NCI-H2171 (cell line): Measurements from ENCODE around the gene TAOK3.
A peak's percentile ranks its signal among the peaks of the same experiment; 100 is the strongest.

ENCODE experiments used
- DNase-seq: peaks from one replicate; lab custom pipeline; 2025; lab: John Stamatoyannopoulos, UW

The TAOK3 gene

DNA sequence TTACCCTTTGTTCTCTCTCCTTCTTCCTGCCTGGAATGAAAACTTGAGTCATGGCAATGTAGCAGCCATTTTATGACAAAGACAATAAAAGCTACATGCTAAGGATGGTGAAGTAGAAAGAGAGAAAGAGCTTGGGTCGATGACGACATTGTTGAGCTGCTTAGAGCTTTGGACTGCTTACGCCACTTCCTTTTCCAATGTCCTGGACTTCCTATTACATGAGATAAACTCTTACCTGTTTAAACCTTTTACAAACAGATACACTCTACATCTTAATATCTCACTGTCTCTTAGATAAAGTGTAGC lies 166.6 kb downstream of the TAOK3 start:
- DNase-seq: no peak

- DNase-seq: no peak
Observed at GRCh38 chr12:118193958-118194357, 178.7 kb downstream of the TAOK3 start.

DNA sequence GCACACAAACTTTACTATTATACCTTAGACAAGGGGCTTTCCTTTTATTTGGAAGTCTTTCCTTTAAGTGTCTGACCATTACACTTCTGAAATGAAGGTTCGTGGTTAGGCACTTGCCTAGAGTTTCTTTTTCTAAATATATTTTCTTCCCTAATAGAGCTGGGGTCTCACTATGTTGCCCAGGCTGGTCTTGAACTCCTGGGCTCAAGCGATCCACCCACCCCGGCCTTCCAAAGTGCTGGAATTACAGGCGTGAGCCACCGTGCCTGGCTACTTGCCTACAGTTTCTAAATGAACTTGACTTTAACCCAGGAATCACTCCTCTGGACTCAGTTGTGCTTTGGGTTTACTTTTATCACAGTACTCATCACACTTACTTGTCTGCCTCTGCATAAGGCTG lies 179.2 kb downstream of the TAOK3 start:
- no peak for DNase-seq

DNA sequence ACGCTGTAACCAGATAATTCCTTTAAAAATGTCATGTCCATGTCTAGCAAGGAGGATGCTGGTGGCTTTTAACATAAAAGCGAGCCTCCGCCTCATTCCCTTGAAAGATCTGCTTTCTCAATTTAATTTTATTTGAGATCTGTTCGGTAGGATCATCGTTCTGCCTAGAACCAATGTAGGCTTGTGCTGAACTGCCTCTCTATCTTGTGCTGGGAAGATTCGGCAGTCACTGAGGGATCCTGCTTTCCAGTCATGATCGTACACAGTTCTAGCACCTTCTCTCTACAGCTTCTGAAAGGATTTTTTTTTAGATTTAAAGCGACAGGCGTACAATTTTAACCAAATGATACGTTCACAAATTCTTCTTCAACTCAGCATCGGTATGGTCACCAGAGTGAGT lies 182.4 kb downstream of the TAOK3 start:
- DNase-seq: no peak

GRCh38 chr12:118189741-118190191 lies 182.9 kb downstream of the TAOK3 start:
- DNase-seq: peak; percentile 68

DNA sequence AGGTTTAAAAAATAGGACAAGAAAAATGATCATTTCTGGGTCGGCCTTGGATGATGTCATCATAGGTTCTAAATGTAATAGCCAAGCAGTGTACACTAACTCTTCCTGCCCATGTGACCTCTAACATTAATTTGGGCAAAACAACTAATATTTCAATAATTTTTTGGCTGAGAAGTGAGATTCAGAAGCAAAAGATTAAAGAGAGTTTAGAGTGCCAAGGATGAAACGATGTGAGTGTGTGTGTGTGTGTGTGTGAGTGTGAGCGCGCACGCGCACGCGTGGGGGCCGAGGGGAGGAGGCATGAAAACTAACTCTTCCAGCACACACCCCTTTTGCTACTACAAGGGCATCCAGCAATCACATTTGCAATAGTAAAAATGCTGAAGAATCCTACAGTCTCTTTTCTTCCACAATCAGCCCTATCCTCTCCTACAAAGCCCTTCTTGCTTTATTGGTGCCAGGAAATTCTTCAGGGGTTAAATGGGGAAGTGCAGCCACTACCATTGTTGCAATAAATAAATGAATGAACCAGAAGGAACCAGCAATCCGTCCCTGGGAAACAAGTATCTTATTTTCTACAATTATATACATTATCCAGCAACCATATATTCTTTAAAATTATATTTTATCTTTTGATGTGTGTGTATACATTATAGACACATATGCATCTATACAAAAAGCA lies 183.9 kb downstream of the TAOK3 start:
- DNase-seq: no peak

GRCh38 chr12:118187751-118188435 lies 184.8 kb downstream of the TAOK3 start:
- no peak for DNase-seq

GRCh38 chr12:118185602-118186397 lies 186.9 kb downstream of the TAOK3 start:
- DNase-seq: no peak

DNA sequence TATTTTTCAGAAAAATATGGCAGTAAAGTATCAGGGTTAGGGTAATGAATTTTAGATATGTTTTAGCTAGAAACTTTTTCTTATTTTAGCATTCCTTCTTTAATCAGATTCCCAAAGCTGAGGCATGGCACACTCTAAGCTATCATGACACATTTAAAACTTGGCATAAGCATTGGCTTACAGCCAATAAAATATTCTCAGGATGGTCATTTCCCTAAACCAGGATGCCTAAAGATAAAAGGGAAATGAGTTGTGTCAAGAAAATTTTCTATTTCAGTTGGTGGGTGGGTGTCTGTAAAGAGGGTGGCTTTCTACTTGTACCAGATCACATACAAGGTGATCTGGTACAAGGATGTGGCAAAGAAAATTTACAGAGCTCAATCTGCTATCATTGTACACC lies 189.0 kb downstream of the TAOK3 start:
- DNase-seq: no peak

DNA sequence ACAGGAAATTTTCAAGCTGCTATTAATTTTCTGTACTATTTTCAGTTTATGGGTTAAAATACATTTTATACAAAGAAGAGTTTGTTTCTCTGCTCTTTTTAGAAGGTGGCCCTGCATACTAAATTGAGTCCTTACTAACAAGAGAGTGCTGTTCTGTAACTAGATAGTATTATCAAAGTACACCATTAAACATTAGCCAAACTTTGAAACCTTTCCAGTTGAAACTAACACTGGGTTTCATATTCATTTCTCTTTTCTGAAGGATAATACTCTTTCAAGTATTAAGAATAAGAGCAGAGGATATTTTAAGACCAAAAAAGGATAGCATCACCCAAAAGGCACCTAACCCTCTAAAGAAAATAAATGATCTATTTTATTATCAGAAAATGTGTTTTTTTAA lies 189.6 kb downstream of the TAOK3 start:
- no peak for DNase-seq

DNA sequence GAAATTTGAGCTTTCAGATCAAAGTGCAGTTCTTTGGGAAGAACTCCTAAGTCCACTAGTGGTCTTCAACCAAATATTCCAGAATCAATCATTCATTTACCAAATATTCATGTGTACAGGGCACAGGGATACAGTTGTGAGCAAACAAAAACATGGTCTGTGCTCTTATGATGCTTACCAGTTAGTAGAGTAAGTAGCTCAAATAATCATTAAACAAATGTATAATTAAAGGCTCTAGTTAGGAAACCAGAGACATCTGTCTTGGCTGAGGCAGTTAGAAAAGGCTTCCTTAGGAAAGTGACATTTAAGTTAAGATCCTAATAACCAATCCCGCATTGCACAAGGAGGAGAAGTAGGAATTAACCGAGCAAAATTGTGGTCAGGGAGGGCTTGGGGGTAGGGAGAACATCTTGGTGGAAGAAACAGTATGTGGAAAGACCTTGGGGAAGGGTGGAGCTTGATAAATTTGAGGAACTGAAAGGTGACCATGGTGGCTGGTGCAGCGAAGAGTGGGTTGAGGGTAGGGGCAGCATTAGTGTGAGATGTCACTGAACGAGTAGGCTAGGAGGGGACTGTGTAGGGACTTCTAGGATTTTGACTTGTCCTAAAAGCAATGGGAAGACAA lies 196.8 kb downstream of the TAOK3 start:
- DNase-seq: no peak

DNA sequence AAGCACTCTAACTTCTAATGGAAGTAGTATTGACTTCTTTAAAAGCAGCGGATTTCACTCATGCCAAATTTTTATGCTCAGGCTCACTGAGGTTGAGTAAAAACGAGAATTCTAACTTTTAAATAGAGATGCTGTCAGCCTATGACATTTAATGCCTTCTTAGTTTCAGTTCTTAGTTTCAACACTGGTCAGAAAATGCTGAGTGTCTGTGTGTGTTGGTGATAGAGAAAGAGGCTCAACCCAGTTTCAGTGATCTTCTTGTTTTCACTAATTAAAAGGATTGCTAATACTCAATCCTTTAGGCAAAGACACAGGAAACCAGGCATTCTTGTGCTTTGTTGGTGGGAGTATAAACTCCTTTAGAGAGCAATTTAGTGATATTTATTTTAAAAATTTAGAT lies 205.8 kb downstream of the TAOK3 start:
- no peak for DNase-seq

DNA sequence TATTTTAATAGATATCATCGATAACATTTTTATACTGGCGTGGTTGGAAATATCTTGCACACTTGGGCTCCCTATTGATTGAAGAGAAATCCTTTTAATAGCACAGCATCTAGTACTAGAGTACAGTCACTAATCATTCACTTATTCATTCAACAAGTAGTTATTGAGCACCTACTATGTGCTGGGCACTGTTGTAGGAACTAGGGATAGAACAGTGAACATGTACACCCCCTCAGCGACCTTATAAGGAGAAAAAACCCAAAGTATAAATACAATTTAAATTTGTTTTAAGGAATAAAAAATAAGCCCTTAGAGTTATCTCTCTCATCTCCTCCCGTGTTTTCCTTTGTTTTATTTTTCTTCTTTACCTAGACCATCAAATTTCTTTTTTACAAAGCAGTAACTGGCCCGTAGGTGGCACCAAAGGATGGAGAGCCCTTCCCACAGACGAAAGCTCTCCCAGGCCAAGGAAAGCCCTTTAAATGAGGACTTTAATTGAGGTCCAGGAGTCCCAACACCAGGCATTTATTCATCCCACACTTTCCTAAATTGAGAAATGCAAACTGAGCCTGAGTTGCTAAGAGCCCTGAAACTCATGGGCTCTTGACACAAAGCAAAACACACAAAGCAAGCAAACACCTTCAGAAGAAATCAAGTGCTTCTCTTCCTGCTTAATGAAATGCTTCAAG lies 207.8 kb downstream of the TAOK3 start:
- DNase-seq: peak; percentile 9

GRCh38 chr12:118160536-118160935 lies 212.2 kb downstream of the TAOK3 start:
- DNase-seq: no peak

- DNase-seq: no peak
Observed at GRCh38 chr12:118151755-118152154, 221.0 kb downstream of the TAOK3 start.

- DNase-seq: no peak
Observed at GRCh38 chr12:118150625-118151024, 222.1 kb downstream of the TAOK3 start.

- DNase-seq: no peak
Observed at GRCh38 chr12:118148287-118148686, 224.4 kb downstream of the TAOK3 start.

DNA sequence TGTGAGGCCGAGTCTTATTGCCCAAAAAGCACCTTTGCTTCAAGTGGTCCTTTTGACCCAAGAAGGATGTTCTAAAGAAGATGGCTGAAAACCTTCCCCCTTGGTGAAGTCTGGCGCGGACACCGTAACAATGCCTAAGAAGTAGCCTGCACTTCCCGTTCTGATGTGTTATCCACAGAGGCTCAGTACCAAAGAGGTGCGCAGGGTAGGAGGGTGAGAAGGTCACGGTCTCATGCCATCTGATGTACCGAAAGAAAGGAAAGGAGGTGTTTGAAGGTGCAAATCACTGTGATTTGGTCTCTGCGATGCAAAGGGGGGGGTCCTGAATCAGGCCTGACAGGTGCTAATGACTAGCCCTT lies 226.9 kb downstream of the TAOK3 start:
- no peak for DNase-seq

GRCh38 chr12:118145113-118145797 lies 227.5 kb downstream of the TAOK3 start:
- peak; percentile 84 for DNase-seq

DNA sequence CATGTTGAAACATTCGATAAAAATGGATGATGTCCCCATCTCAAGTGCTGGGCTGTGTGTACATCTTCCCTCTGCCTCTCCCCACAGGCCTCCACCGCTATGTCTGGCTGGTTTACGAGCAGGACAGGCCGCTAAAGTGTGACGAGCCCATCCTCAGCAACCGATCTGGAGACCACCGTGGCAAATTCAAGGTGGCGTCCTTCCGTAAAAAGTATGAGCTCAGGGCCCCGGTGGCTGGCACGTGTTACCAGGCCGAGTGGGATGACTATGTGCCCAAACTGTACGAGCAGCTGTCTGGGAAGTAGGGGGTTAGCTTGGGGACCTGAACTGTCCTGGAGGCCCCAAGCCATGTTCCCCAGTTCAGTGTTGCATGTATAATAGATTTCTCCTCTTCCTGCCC lies 228.2 kb downstream of the TAOK3 start:
- DNase-seq: no peak

DNA sequence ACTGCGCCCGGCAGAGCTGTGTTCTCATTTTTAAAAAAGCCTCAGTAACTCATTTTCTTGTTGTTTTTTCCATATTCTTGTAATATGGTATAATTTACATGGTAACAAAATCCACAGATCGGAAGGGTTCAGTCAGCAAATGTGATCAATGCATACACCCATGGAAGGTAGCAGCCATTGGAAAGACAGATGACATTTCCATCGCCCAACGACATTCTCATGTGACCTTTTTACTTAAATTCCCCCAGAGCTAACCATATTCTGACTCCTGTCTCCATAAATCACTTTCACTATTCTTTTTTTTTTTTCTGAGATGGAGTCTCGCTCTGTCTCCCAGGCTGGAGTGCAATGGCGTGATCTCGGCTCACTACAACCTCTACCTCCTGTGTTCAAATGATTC lies 231.9 kb downstream of the TAOK3 start:
- no peak for DNase-seq
